Measurements from ENCODE around the gene MAMDC2.
A peak's percentile ranks its signal among the peaks of the same experiment; 100 is the strongest.

The MAMDC2 gene

DNA sequence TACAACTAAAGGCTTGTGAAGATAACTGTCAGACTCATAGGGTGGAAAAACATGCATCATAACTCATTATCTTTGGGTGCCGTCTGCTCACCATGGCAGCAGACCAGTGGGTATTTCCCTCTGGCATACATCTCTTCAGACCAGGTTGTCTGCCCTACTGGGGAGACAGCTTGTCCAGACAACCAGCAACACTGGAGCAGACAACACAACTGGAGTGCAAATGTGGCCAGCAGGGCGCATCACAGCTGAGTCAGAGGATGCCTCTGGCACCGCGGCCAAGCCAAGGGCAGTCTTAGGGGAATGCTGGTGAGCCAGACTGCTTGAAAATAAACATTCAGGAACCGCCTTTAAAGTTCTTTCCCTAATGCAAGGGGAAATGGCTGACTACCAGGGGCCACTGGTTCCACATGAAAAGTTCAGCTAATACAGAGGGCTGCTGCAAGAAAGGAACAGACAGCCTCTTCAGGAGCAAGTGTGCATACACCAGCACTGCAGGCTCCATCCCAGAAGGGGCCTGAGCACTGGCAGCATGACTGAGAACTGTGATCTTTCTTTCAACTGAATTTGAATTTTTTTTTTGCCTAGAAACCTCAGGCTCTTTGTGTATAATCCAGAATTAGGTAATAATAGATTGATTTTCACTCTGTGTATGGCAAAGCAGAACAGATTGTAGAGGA lies 77.3 kb downstream of the MAMDC2 start:
- no peaks in the 10 kb centered on the region for H4K20me1 ChIP-seq (ENCODE audit: insufficient read depth, low read length, poor library complexity, severe bottlenecking)
- no peak overlapping the region for H3K4me2 ChIP-seq (ENCODE audit: low read depth, low read length, poor library complexity, severe bottlenecking)
- H3K4me1 ChIP-seq (ENCODE audit: insufficient read depth, low read length, poor library complexity, severe bottlenecking) = no peaks in the 10 kb centered on the region
- no peaks in the 10 kb centered on the region for H3K9me2 ChIP-seq (replicated peaks; ENCODE audit: low read depth, low read length)
- H2AFZ ChIP-seq (ENCODE audit: low read length) = no peak overlapping the region
- H3K27me3 ChIP-seq (ENCODE audit: insufficient read depth, low read length, poor library complexity, severe bottlenecking) = no peaks in the 10 kb centered on the region
- H3K4me3 ChIP-seq (ENCODE audit: low read length, poor library complexity, severe bottlenecking) = no peak overlapping the region
- no peaks in the 10 kb centered on the region for H3K9me3 ChIP-seq (ENCODE audit: insufficient read depth, low read depth, low read length)
- no peaks in the 10 kb centered on the region for H3F3A ChIP-seq (ENCODE audit: low read depth)
- H3K36me3 ChIP-seq (ENCODE audit: insufficient read depth, low read length) = no peaks in the 10 kb centered on the region
- no peaks in the 10 kb centered on the region for H3K79me2 ChIP-seq (ENCODE audit: insufficient read depth, low read length)
- no peak overlapping the region for H3K9ac ChIP-seq (ENCODE audit: low read depth, low read length, poor library complexity, severe bottlenecking)
- TF ChIP-seq CTCF (conservative IDR thresholded peaks at IDR 0.05; ENCODE audit: low read length) (peak; percentile 28; the same call in 1 of the 2 replicates), EZH2phosphoT487 (IDR thresholded peaks at IDR 0.05; ENCODE audit: borderline replicate concordance) (no peak)

DNA sequence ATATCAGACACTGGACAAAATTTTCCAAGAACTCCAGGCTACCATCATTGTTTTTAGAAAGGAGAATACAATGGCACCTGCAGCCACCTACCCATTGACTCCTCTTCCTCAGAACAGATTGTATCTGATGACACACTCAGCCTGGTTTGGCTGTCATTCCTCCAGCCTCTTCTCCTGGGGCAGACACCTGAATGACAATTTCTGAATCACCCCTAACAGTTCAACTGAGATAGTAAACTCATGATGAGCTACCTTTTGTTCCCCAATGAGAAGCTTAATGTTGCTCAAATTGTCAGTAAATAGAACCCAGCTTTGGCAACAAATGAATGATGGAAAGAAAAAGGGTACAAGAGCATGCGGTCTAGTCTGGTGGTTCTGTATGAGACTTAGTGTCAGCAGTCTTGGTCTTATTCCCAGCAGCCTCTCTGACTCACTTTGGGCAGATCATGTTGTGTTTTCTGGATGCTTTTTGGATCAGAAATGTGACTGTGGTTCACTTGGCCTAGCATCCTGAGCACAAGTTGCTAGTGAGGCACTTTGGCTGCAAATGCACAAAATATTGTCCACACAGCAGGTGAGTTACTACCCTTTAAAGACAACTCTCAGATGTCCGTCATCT lies 78.3 kb downstream of the MAMDC2 start:
- H3K9ac ChIP-seq (ENCODE audit: low read depth, low read length, poor library complexity, severe bottlenecking) = no peak overlapping the region
- no peaks in the 10 kb centered on the region for H4K20me1 ChIP-seq (ENCODE audit: insufficient read depth, low read length, poor library complexity, severe bottlenecking)
- H3K27me3 ChIP-seq (ENCODE audit: insufficient read depth, low read length, poor library complexity, severe bottlenecking) = no peaks in the 10 kb centered on the region
- no peaks in the 10 kb centered on the region for H3F3A ChIP-seq (ENCODE audit: low read depth)
- H3K4me1 ChIP-seq (ENCODE audit: insufficient read depth, low read length, poor library complexity, severe bottlenecking) = no peaks in the 10 kb centered on the region
- no peak overlapping the region for H3K4me3 ChIP-seq (ENCODE audit: low read length, poor library complexity, severe bottlenecking)
- no peaks in the 10 kb centered on the region for H3K36me3 ChIP-seq (ENCODE audit: insufficient read depth, low read length)
- no peaks in the 10 kb centered on the region for H3K9me3 ChIP-seq (ENCODE audit: insufficient read depth, low read depth, low read length)
- no peak overlapping the region for H2AFZ ChIP-seq (ENCODE audit: low read length)
- no peaks in the 10 kb centered on the region for H3K9me2 ChIP-seq (replicated peaks; ENCODE audit: low read depth, low read length)
- no peak overlapping the region for H3K4me2 ChIP-seq (ENCODE audit: low read depth, low read length, poor library complexity, severe bottlenecking)
- H3K79me2 ChIP-seq (ENCODE audit: insufficient read depth, low read length) = no peaks in the 10 kb centered on the region
- no peak for TF ChIP-seq CTCF (conservative IDR thresholded peaks at IDR 0.05; ENCODE audit: low read length)

GRCh38 chr9:70123695-70124094 lies 80.0 kb downstream of the MAMDC2 start:
- Histone ChIP-seq H3K79me2 (ENCODE audit: insufficient read depth, low read length) (no peaks in the 10 kb centered on the region), H3K4me1 (ENCODE audit: insufficient read depth, low read length, poor library complexity, severe bottlenecking) (no peaks in the 10 kb centered on the region), H3F3A (ENCODE audit: low read depth) (no peaks in the 10 kb centered on the region), H3K36me3 (ENCODE audit: insufficient read depth, low read length) (no peaks in the 10 kb centered on the region), H4K20me1 (ENCODE audit: insufficient read depth, low read length, poor library complexity, severe bottlenecking) (no peaks in the 10 kb centered on the region), H3K27me3 (ENCODE audit: insufficient read depth, low read length, poor library complexity, severe bottlenecking) (no peaks in the 10 kb centered on the region), H3K9me3 (ENCODE audit: insufficient read depth, low read depth, low read length) (no peaks in the 10 kb centered on the region), H3K4me3 (ENCODE audit: low read length, poor library complexity, severe bottlenecking) (no peak overlapping the region), H2AFZ (ENCODE audit: low read length) (no peak overlapping the region), H3K9me2 (replicated peaks; ENCODE audit: low read depth, low read length) (no peaks in the 10 kb centered on the region), H3K4me2 (ENCODE audit: low read depth, low read length, poor library complexity, severe bottlenecking) (no peak overlapping the region), H3K9ac (ENCODE audit: low read depth, low read length, poor library complexity, severe bottlenecking) (no peak overlapping the region)
- TF ChIP-seq CTCF (conservative IDR thresholded peaks at IDR 0.05; ENCODE audit: low read length) (no peak), EZH2phosphoT487 (IDR thresholded peaks at IDR 0.05; ENCODE audit: borderline replicate concordance) (no peak)
